Skeletal muscle tissue (tissue), 4 donors: ENCODE data around the gene CUL5. TPM values are rescaled to one million over a fixed set of nuclear protein-coding genes. Genes with fewer than 3 reads are reported as not detected.
"Not testable (repeated sequence)": the region's sequence is repeated elsewhere in the genome, so short reads cannot be mapped to it uniquely, and the experiment has no call there.

Experiments
- H3K27ac ChIP-seq: one replicate; pipeline ENCODE4 v1.7.0; 2013; ENCODE audit warnings: mild to moderate bottlenecking, low read depth, low read length, inconsistent platforms
- H3K27me3 ChIP-seq, 3 donors: one replicate each; pipeline ENCODE4 v1.7.0; 2013; ENCODE audit warnings: low read length in 3 of 3; ENCODE audit not compliant: control insufficient read depth in 3 of 3, insufficient read depth in 3 of 3
- H3K36me3 ChIP-seq, 3 donors: one replicate each; pipeline ENCODE4 v1.7.0; 2013; ENCODE audit warnings: low read length in 3 of 3; ENCODE audit not compliant: control insufficient read depth in 3 of 3, insufficient read depth in 3 of 3
- H3K4me1 ChIP-seq, 3 donors: one replicate each; pipeline ENCODE4 v1.7.0; 2013; ENCODE audit warnings: low read length in 3 of 3, mild to moderate bottlenecking in 3 of 3; ENCODE audit not compliant: control insufficient read depth in 3 of 3, insufficient read depth in 3 of 3
- H3K4me3 ChIP-seq, 3 donors: one replicate each; pipeline ENCODE4 v1.7.0; 2013; ENCODE audit warnings: low read length in 3 of 3
- H3K9ac ChIP-seq, 3 donors: one replicate each; pipeline ENCODE4 v1.7.0; 2013; ENCODE audit warnings: low read length in 3 of 3, mild to moderate bottlenecking in 3 of 3, moderate library complexity in 2 of 3, low read depth in 1 of 3
- H3K9me3 ChIP-seq, 3 donors: one replicate each; pipeline ENCODE4 v1.7.0; 2013; ENCODE audit warnings: low read length in 3 of 3; ENCODE audit not compliant: control insufficient read depth in 3 of 3
- total RNA-seq: library from RNA; depleted of rRNA; stranded (reverse); fragments of >200 nt; gene quantifications from one replicate; pipeline ENCODE4 v1.2.3, GENCODE V29; 2014
- donor health status: Osteomylitis.

Gene CUL5
- total RNA-seq, 1 donor from 2014 or later: 36.0 TPM

DNA sequence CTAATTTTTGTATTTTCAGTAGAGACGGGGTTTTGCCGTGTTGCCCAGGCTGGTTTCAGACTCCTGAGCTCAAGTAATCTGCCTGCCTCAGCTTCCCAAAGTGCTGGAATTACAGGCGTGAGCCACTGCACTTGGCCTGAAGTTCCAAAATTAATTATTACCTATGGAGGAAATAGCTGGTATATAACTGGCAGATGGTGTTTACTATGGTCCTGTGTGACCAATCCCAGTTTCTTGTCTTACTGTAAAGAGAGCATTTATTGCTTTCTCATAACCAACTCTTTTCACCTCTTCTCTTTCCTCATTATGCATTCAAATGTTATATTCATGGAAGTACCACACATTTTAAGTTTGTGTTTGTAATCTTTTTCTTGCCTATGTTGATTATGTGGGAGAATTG is 88.5 kb downstream of the CUL5 start:
- no peaks in the 10 kb centered on the region for H3K9me3 ChIP-seq
- peaks cover 11 to 47% (median 27%) of the 10 kb centered on the region in 3 donors for H3K36me3 ChIP-seq
- no peak overlapping the region for H3K27ac ChIP-seq
- no peak overlapping the region for H3K4me3 ChIP-seq
- H3K4me1 ChIP-seq: no peaks in the 10 kb centered on the region
- H3K9ac ChIP-seq: no peak overlapping the region
- no peaks in the 10 kb centered on the region for H3K27me3 ChIP-seq

DNA sequence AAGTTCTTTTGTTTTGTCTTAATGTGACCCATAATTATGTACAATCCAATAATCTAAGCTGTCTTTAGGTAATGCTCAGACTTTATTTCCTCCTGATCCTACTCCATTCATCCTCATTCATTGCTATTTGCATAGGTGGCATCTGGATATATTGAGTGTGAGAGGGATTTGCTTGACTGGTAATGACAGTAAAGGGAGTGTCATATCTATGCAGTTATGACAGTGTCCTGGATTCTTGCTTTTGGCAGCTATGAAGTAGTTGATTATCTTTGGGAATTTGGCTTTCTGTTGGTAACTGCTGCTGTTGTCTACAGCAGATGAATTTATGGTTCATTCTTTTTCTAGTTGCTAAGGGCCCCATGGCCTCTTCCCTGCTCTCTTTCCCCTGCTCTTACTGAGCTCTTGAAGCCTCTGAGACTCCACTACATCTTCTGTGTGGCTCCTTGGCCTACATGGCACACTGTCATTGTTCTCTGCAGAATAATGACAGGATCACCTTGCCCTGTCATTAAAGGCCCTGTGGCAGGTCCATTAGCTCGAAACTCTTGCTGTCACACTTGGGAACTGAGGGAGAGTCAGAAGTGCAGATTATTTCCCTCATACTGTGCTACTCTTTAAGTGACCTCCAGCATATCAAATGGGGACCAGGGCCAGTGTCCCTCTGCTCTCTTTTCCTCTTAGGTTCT is 92.5 kb downstream of the CUL5 start:
- no peaks in the 10 kb centered on the region for H3K9me3 ChIP-seq
- no peaks in the 10 kb centered on the region for H3K4me1 ChIP-seq
- H3K36me3 ChIP-seq: peaks cover 9 to 37% (median 24%) of the 10 kb centered on the region in 3 donors
- H3K4me3 ChIP-seq: no peak overlapping the region
- no peak overlapping the region for H3K9ac ChIP-seq
- H3K27ac ChIP-seq: no peak overlapping the region
- H3K27me3 ChIP-seq: no peaks in the 10 kb centered on the region

DNA sequence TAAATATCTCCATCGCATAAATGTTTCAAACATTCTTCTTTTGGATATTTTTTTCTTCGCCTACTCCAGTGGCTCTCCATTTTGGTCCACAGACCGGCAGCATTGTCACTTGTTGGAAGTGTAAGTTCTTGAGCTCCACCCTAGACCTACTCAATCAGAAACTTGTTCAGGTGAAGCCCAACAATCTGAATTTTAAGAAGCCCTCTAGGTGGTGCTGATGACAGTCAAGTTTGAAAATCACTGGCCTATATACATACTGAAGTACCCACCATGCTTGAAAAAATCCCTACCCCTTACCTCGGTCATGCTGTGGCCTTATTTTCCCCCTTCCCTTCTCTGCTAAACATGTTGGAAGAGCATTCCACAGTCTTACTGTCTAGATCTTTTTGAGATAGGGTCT is 102.4 kb downstream of the CUL5 start:
- Histone ChIP-seq H3K4me1 (peaks cover 13 to 16% (median 14%) of the 10 kb centered on the region in 3 donors), H3K36me3 (no peaks in the 10 kb centered on the region), H3K9ac (no peak overlapping the region), H3K27ac (no peak overlapping the region), H3K27me3 (no peaks in the 10 kb centered on the region), H3K9me3 (no peaks in the 10 kb centered on the region), H3K4me3 (no peak overlapping the region)

DNA sequence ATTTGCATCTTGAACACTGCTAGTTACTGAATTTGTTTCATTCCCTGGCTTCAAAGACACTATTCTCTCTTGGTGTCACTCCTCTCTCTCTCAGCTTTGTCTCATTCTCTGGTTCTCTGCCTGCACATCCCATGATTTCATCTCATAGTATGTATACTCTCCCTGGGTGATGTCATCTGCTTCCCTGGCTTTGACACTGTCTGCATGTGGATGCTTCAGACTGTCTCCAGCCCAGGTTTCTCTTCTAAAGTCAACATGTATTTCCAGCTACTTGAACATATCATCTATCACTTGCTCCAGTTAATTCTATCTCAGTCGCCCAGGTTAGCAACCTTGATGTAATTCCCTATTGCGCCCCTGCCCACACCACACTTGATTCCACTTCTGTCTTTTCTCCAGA is 103.4 kb downstream of the CUL5 start:
- no peak overlapping the region for H3K27ac ChIP-seq
- no peak overlapping the region for H3K9ac ChIP-seq
- H3K27me3 ChIP-seq: no peaks in the 10 kb centered on the region
- H3K9me3 ChIP-seq: no peaks in the 10 kb centered on the region
- peaks cover 14 to 18% (median 16%) of the 10 kb centered on the region in 3 donors for H3K4me1 ChIP-seq
- H3K36me3 ChIP-seq: no peaks in the 10 kb centered on the region
- no peak overlapping the region for H3K4me3 ChIP-seq

DNA sequence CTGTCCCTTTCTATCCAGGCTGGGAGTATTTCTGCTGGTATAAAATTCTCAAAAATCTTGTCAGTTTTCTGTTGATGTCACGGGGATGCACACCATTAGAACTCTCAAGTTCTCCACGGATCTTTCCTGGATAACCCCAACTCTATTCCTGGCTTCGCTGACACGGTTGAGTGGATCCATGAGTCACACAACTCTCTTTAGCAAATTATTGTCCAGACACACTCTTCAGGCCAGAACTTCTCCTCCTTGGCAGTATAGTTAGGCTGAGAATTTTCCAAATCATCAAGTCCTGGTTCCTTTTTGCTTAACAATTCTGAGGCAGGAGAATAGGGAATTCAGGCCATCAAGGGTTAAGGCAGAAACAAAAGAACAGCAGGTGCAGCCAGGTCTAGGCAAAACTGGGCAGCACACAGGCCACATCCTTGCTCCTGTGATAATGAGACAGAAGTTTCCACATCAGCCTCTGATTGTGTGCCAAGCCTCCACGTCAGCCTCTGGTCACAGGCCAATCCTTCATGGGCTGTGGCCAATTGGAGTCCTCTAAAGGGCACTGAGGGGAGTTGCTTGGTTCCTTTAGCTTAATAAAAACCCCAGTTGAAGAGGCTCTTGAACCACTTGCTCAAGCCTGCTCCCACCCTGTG is 106.9 kb downstream of the CUL5 start:
- H3K36me3 ChIP-seq: no peaks in the 10 kb centered on the region
- H3K9me3 ChIP-seq: no peaks in the 10 kb centered on the region
- H3K9ac ChIP-seq: peak overlapping the region; percentile 27 to 47 (median 34)
- H3K4me3 ChIP-seq: peak overlapping the region in 1 of 3 donors; percentile 5
- H3K27ac ChIP-seq: peak overlapping the region; percentile 85
- no peaks in the 10 kb centered on the region for H3K27me3 ChIP-seq
- H3K4me1 ChIP-seq: peaks cover 14 to 20% (median 16%) of the 10 kb centered on the region in 3 donors

DNA sequence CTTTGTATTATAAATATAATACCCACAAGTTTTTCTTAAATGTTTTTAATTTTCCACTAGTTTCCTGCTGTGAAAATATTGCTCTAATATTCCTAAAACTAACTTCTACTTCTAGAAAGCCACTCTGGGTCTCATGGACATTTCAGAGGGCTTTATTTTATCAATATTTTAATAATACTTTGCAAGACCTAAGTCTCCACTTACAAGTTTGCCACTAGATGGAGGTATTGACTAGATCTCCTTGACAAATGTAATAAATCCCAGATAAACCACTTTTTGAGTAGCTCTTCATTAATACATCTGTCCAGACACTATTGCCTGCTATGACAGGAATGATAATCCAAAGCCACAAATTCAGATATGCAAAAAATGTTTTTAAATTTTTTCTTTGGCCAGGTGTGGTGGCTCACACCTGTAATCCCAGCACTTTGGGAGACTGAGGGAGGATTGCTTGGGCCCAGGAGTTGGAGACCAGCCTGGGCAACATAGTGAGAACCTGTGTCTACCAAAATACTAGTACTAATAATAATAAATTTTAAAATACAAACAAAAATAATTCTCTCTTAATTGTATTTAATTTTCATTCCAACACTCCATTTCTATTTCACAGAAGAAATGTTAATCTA is 109.2 kb downstream of the CUL5 start:
- H3K4me3 ChIP-seq: no peak overlapping the region
- H3K27me3 ChIP-seq: no peaks in the 10 kb centered on the region
- no peaks in the 10 kb centered on the region for H3K36me3 ChIP-seq
- peaks cover 20 to 30% (median 24%) of the 10 kb centered on the region in 3 donors for H3K4me1 ChIP-seq
- H3K27ac ChIP-seq: no peak overlapping the region
- no peaks in the 10 kb centered on the region for H3K9me3 ChIP-seq
- H3K9ac ChIP-seq: no peak overlapping the region

DNA sequence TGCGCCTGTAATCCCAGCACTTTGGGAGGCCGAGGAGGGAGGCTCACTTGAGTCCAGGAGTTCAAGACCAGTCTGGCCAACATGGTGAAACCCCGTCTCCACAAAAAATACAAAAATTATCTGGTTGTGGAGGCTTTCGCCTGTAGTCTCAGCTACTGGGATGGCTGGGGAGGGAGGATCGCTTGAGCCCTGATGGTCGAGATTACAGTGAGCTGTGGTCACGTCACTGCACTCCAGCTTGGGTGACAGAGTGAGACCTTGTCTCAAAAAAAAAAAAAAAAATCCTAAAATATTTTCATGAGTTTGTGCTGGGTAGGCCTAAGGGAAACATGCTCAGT is 112.2 kb downstream of the CUL5 start:
- H3K9me3 ChIP-seq, H3K36me3 ChIP-seq, H3K27me3 ChIP-seq: not testable (repeated sequence)
- Histone ChIP-seq H3K9ac (peak overlapping the region; percentile 72 to 99 (median 90)), H3K4me3 (peak overlapping the region; percentile 81 to 88 (median 85)), H3K27ac (peak overlapping the region; percentile 95), H3K4me1 (peaks cover 30 to 36% (median 31%) of the 10 kb centered on the region in 3 donors)

DNA sequence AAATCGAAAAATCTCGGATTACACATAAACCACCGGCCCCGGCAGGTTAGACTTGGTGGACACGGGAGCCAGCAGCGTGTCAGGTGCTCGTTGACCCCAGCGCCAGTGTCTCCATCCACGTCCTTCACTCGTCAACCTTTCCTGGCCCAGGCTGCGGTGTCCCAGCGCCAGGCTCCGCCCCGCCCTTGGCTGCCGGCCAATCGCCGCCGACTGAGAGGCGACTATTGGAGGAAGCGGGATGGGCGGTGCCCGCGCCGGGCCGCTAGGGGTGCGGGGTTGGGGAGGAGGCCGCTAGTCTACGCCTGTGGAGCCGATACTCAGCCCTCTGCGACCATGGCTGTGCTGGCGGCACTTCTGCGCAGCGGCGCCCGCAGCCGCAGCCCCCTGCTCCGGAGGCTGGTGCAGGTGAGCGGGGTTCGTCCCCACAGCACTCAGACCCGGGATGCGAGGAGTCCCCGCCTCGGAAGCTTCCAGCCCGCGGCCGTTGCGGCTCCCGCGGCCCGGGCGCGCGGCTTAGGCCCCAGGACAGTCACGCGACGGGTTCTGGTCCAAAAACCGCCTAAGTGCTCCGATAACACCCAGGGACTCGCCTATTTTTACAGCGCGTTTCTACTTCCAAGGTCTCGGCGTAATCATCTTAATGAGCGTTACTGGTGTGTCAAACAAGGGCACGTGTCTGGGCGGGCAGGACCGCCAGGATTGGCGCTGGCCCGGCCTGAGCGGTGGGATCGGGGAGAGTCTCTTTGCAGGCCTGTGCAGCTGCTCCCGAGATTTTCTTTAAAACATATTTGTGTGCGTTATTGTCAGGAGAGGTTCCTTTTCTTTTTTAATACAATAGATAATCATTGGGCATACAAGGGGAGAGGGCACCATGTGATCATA is 112.8 kb downstream of the CUL5 start, which contains the start of gene ACAT1:
ACAT1 (plus strand) TSS at position 294 of the 882 bp plus-strand sequence; CDS start at position 334, 40 bp downstream.
- Histone ChIP-seq H3K9me3 (no peaks in the 10 kb centered on the region), H3K4me1 (peaks cover 26 to 34% (median 28%) of the 10 kb centered on the region in 3 donors), H3K27ac (peak within 1 kb of the TSS; percentile 95)

DNA sequence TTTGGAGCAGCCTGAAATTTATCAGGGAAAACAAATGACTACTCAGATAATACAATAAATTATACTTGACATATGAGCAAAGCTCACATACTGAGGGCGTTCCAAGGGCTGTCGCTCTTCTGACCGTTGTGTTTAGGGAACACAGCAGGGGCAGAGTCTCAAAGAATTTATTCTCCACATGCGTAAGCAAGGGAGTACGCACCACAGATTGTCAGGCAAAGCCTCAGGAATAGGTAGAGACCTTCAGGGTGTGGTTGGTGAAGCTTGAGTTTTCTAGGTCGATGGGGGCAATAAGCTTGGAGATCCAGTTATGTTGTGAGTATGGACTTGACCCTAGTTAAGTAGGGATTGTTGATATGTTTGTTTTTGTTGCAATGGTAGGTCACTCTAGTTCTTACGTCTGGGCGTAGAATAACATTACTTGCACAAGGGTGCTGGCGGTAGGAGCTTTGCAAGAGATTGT is 113.5 kb downstream of the CUL5 start:
- peaks cover 0 to 4% (median 0%) of the 10 kb centered on the region in 3 donors for H3K36me3 ChIP-seq
- H3K27ac ChIP-seq: peak overlapping the region; percentile 95
- H3K4me1 ChIP-seq: peaks cover 26 to 35% (median 28%) of the 10 kb centered on the region in 3 donors
- no peaks in the 10 kb centered on the region for H3K9me3 ChIP-seq
- H3K27me3 ChIP-seq: no peaks in the 10 kb centered on the region
- H3K4me3 ChIP-seq: peak overlapping the region; percentile 81 to 88 (median 85)
- peak overlapping the region; percentile 90 to 99 (median 93) for H3K9ac ChIP-seq

More for the DNA sequence above, 112.8 kb downstream of the CUL5 start, which contains the start of gene ACAT1:
- no peaks in the 10 kb centered on the region for H3K27me3 ChIP-seq
- peak within 1 kb of the TSS; percentile 90 to 99 (median 93) for H3K9ac ChIP-seq
- H3K4me3 ChIP-seq: peak within 1 kb of the TSS; percentile 81 to 88 (median 85)
- peaks cover 0 to 4% (median 0%) of the 10 kb centered on the region in 3 donors for H3K36me3 ChIP-seq
